Tibial nerve (tissue), 4 donors: ENCODE results near the gene CAPZA2. TPM values are rescaled to one million over a fixed set of nuclear protein-coding genes. Genes with fewer than 3 reads are reported as not detected.

Experiments used
- DNase-seq, 2 donors: peaks; one replicate each; pipeline ENCODE4 v3.0.0-alpha.2; 2019; ENCODE audit warnings: low spot score in 2 of 2
- H3K27ac ChIP-seq, 4 donors: fragments of 200-600 bp; sonication (generic) in 3 of 4; one replicate each; pipeline ENCODE4 v1.5.1; 2017 to 2019; ENCODE audit warnings: mild to moderate bottlenecking in 1 of 4
- H3K27me3 ChIP-seq, 2 donors: fragments of 200-600 bp; sonication (generic) in 1 of 2; one replicate each; pipeline versions ENCODE4 v1.5.1 to v1.6.0; 2017 to 2019
- H3K36me3 ChIP-seq, 3 donors: fragments of 200-600 bp; sonication (generic); one replicate each; pipeline ENCODE4 v1.5.1; 2018 to 2019
- H3K4me1 ChIP-seq, 4 donors: fragments of 200-600 bp; sonication (generic) in 3 of 4; one replicate each; pipeline ENCODE4 v1.5.1; 2017 to 2019
- H3K4me3 ChIP-seq, 4 donors: fragments of 200-600 bp; sonication (generic) in 3 of 4; one replicate each; pipeline ENCODE4 v1.5.1; 2017 to 2019; ENCODE audit warnings: mild to moderate bottlenecking in 1 of 4, moderate library complexity in 1 of 4
- H3K9me3 ChIP-seq, 4 donors: fragments of 200-600 bp; sonication (generic) in 3 of 4; one replicate each; pipeline ENCODE4 v1.5.1; 2017 to 2019
- EP300 ChIP-seq, 2 donors: sonication (generic); formaldehyde crosslinking; IDR thresholded peaks; one replicate each; pipeline ENCODE4 v1.6.1; 2017; ENCODE audit warnings: antibody characterized with exemption in 2 of 2, mild to moderate bottlenecking in 1 of 2
- POLR2A ChIP-seq, 2 donors: fragments of 450-650 bp; IDR thresholded peaks; one replicate each; pipeline ENCODE4 v1.6.1; 2017; ENCODE audit warnings: antibody characterized with exemption in 2 of 2, mild to moderate bottlenecking in 2 of 2, moderate library complexity in 2 of 2
- WGBS, 2 donors: methylation state at CpG; one replicate each; pipeline ENCODE4 v1.1.5; 2018; 5-methylcytosine and 5-hydroxymethylcytosine counted together
- total RNA-seq, 4 donors: library from RNA; depleted of rRNA; stranded (reverse); fragments of >200 nt; gene quantifications; one replicate each; pipeline ENCODE4 v1.1.0, GENCODE V29; 2016
- TF ChIP-seq, protein P1 (sequence below), 5 experiments: fragments of 200-600 bp in 3 of 5; fragments of 450-650 bp in 2 of 5; sonication (generic) in 3 of 5; IDR thresholded peaks; one replicate each; pipeline ENCODE4 v1.5.1; 2016 to 2019; ENCODE audit warnings: antibody characterized with exemption in 5 of 5, mild to moderate bottlenecking in 3 of 5, moderate library complexity in 2 of 5

The CAPZA2 gene
- total RNA-seq, 4 donors from 2014 or later, result 55.5 to 127 (median 99.2) TPM

DNA sequence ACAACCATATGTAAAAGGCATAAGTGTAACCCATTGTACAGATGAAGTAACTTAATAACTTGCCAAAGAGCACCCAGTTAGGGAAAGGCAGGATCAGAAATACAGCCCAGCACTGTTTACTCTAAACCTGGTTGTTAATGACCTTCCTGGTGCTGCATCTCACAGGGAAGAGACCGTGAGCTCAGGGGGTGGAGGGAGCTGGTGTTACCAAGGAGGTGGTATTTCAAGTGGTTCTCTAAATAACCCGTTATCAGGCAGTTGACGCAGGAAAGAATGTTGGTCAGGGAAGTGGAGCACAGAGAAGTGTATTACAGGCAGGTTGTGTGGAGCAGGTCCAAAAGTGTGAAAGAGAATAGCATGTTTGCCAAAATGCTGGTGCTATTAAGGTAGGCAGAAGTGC is 86.5 kb downstream of the CAPZA2 start:
- Histone ChIP-seq H3K27me3 (no peaks in the 10 kb centered on the region), H3K4me1 (peaks cover 0 to 13% (median 1%) of the 10 kb centered on the region in 4 donors), H3K27ac (no peak overlapping the region), H3K9me3 (no peaks in the 10 kb centered on the region), H3K4me3 (no peak overlapping the region), H3K36me3 (no peaks in the 10 kb centered on the region)
- no peak for DNase-seq
- 75 to 83% methylated on average over 3 of the region's 3 CpGs for WGBS, 2 donors
- TF ChIP-seq EP300 (IDR thresholded peaks at IDR 0.05) (no peak), POLR2A (IDR thresholded peaks at IDR 0.05) (no peak)
- TF ChIP-seq, protein P1, sequence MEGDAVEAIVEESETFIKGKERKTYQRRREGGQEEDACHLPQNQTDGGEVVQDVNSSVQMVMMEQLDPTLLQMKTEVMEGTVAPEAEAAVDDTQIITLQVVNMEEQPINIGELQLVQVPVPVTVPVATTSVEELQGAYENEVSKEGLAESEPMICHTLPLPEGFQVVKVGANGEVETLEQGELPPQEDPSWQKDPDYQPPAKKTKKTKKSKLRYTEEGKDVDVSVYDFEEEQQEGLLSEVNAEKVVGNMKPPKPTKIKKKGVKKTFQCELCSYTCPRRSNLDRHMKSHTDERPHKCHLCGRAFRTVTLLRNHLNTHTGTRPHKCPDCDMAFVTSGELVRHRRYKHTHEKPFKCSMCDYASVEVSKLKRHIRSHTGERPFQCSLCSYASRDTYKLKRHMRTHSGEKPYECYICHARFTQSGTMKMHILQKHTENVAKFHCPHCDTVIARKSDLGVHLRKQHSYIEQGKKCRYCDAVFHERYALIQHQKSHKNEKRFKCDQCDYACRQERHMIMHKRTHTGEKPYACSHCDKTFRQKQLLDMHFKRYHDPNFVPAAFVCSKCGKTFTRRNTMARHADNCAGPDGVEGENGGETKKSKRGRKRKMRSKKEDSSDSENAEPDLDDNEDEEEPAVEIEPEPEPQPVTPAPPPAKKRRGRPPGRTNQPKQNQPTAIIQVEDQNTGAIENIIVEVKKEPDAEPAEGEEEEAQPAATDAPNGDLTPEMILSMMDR (IDR thresholded peaks at IDR 0.05), result no peak

DNA sequence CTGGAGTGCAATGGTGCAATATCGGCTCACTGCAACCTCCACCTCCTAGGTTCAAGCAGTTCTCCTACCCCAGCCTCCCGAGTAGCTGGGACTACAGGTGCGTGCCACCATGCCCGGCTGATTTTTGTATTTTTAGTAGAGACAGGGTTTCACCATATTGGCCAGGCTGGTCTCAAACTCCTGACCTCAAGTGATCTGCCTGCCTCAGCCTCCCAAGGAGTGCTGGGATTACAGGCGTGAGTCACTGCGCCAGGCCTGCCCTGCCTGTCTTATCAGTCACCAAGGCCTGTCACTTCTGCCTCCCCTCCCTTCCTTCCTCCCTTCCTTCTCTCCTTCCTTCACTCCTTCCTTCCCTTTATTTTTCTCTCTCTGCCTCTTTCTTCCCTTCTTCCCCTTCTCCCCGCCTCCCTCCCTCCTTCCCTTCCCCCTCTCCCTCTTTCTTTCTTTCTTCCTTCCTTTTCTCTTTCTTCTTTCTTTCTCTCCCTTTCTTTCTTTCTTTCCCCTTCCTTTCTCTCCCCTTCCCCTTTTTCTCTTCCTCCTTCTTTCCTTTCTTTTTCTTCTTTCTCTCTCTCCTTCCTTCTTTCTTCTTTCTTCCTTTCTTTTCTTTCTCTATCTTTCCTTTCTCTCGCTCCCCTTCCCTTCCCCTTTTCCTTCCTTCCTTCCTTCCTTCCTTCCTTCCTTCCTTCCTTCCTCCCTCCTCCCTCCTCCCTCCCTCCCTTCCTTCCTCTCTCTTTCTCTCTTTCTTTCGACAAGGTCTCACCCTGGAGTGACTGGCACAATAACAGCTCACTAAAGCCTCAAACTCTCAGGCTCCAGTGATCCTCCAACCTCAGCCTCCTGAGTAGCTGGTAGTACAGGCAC is 87.8 kb downstream of the CAPZA2 start:
- Histone ChIP-seq H3K36me3 (no peaks in the 10 kb centered on the region), H3K27ac (no peak overlapping the region), H3K4me3 (no peak overlapping the region), H3K27me3 (no peaks in the 10 kb centered on the region), H3K4me1 (peaks cover 3 to 20% (median 4%) of the 10 kb centered on the region in 4 donors), H3K9me3 (no peaks in the 10 kb centered on the region)
- TF ChIP-seq, protein P1 (IDR thresholded peaks at IDR 0.05), result no peak
- TF ChIP-seq POLR2A (IDR thresholded peaks at IDR 0.05), result no peak
- TF ChIP-seq EP300 (IDR thresholded peaks at IDR 0.05), result no peak
- 96% methylated on average over 9 of the region's 9 CpGs for WGBS, 2 donors
- DNase-seq, result no peak

DNA sequence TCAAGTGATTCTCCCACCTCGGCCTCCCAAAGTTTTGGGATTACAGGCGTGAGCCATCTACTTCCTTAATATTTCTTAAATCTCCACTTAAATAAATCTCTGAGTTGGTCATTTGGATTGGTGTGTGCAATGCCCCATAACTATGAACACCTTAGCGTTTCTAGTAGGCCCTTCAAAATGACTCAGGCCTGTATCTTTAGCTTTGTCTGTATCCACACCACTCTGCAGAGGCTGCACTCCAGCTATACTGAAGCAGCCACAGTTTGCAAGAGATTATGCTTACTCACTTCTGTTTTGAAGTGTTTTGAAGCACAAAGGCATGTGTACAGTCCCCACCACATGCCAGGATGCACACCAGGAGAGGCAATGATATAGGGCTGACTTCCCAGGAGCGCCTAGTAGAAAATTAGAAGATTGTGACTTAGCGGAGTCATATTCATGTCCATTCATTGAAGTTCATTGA is 88.5 kb downstream of the CAPZA2 start:
- TF ChIP-seq, protein P1 (IDR thresholded peaks at IDR 0.05), result no peak
- no peak for TF ChIP-seq EP300 (IDR thresholded peaks at IDR 0.05)
- no peak for TF ChIP-seq POLR2A (IDR thresholded peaks at IDR 0.05)

DNA sequence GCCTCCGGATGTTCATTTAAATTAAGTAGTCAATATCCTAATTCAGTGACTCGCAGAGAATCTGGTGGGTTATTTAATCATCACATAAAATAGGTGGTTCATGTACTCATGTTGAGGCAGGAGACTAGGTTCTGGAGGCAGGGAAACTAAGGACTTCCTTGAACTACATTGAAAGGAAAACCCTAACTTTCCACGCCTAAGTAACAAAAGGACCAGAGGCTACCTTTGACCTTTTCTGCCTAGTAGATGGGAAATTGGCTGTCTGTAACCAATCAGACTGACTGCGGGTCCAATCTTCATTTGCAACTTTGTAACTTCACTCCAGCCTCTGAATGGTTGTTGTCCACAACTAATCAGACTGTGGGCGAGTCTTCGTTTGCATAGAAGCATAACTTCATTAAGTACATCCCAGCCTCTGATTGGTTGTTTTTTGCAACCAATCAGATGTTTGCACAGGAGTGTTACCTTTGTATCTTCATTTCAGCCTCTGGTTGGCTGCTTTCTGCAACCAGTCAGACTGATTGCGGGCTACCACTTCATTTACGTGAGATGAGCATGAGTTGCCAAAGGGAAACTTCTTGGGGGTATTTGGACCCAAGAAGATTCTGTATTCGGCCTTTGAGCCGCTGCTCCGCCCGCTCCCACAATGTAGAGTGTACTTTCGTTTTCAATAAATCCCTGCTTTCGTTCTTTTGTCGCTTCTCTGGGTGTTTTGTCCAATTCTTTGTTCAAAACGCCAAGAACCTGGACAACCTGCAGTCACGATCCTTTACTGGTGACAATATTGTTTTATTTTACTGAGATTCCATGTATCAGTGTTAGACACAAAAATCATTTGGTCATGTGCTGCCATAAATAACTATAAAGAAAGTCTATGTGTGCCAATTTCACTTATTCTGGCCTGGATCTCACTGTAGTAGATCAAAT is 89.2 kb downstream of the CAPZA2 start:
- no peak for DNase-seq
- TF ChIP-seq POLR2A (IDR thresholded peaks at IDR 0.05), result no peak
- no peak for TF ChIP-seq EP300 (IDR thresholded peaks at IDR 0.05)
- TF ChIP-seq, protein P1 (IDR thresholded peaks at IDR 0.05), result no peak
- WGBS, 2 donors, result 97% methylated on average over 17 of the region's 17 CpGs
- H3K4me1 ChIP-seq, result peaks cover 3 to 35% (median 13%) of the 10 kb centered on the region in 4 donors
- H3K4me3 ChIP-seq, result no peak overlapping the region
- H3K27ac ChIP-seq, result no peak overlapping the region
- H3K36me3 ChIP-seq, result no peaks in the 10 kb centered on the region
- no peaks in the 10 kb centered on the region for H3K9me3 ChIP-seq
- no peaks in the 10 kb centered on the region for H3K27me3 ChIP-seq

More for the DNA sequence above, 88.5 kb downstream of the CAPZA2 start:
- H3K9me3 ChIP-seq, result no peaks in the 10 kb centered on the region
- H3K27ac ChIP-seq, result no peak overlapping the region
- no peaks in the 10 kb centered on the region for H3K27me3 ChIP-seq
- H3K4me1 ChIP-seq, result peaks cover 3 to 28% (median 11%) of the 10 kb centered on the region in 4 donors
- DNase-seq, result no peak
- H3K36me3 ChIP-seq, result no peaks in the 10 kb centered on the region
- WGBS, 2 donors, result 93 to 96% methylated on average over 5 of the region's 5 CpGs
- H3K4me3 ChIP-seq, result no peak overlapping the region
